Left ventricle myocardium superior (tissue), 1 donor: ENCODE data around the gene DNAH1. TPM values are rescaled to one million over a fixed set of nuclear protein-coding genes. Genes with fewer than 3 reads are reported as not detected.

Source experiments
- ATAC-seq: fragments of 200-7000 bp; cut with Tn5 transposase; one replicate; pipeline ENCODE4 v1.9.1; 2020; ENCODE audit warnings: mild to moderate bottlenecking, moderate library complexity
- DNase-seq: peaks from one replicate; pipeline ENCODE4 v3.0.0-alpha.2; 2020
- intact Hi-C: fragments of 100-400 bp; cut with micrococcal nuclease; formaldehyde crosslinking; loops from one replicate; pipeline ENCODE4 v1.11.0; 2022
- total RNA-seq: library from RNA; stranded (reverse); fragmentation: NEBNext Ultra II Directional; extraction: Animal tissue kit (Norgen Biotek cat#: 25700); gene quantifications from one replicate; pipeline ENCODE4 v1.2.1, GENCODE V29; 2021
- donor health status: DM: no; HTN: yes; CAD: no; lungs with severe emphysema.

DNAH1 gene
- total RNA-seq, 1 donor from 2014 or later: 2.3 TPM

DNA sequence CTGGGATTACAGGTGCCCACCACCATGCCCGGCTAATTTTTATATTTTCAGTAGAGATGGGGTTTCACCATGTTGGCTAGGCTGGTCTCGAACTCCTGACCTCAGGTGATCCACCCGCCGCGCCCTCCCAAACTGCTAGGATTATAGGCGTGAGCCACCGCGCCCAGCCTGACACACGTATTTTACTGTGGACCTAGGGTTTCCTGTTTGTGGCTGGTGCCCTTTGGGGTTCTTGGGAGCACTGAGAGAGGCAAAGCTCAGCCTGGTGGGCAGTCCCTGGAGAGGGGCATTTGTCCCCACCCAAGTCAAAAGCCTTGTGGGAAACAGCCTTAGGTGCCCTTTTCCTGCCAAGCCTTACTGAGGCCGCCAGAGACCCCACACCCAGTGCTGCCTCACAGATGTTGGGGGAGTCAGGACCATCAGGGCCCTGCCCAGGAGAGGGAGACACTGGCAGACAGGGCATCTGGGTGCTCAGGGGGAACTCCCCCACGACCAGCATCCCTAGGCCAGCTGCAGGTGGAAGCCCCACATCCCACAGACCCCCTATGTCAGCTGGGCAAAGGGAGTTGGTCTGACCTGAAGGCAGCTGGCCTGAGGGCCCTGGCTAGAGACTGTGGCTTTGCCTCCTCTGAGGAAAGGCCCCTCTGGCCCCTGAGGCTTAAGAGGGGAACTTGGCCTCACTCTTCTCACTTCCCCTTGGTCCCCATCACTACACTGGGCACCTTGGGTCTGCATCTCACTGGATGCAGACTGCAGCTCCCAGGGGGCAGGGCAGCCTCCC lies 35.1 kb downstream of the DNAH1 start:
- ATAC-seq (no peak), DNase-seq (peak; percentile 13)
- intact Hi-C loops: no loop called here

DNA sequence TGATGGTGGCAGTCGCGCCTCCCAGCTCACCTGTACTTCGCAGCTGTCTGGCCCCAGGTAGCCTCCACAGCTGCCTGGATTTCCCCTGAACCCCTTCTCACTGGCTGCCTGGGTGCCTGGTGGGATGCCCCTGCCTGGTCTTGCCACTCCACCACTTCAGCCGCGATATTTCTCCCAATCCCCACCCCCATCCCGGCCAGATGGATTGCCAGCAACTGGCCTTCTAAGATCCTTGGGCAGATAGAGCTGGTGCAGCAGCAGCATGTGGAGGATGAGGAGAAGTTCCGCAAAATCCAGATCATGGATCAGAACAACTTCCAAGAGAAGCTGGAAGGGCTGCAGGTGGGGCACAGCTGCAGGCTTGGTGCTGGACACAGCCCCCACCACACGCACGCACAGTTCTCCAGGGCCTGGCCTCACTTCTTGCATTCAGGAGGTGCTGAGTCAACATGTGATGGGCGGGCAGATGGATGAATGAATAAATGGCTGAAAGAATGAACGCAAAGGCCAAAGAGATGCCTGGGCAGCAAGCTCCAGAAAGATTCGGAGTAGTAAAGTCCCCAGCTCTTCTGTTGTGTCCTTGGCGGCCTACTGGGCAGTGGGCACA lies 35.7 kb downstream of the DNAH1 start:
- peak; percentile 10 for DNase-seq
- intact Hi-C loops: no loop called here
- no peak for ATAC-seq

DNA sequence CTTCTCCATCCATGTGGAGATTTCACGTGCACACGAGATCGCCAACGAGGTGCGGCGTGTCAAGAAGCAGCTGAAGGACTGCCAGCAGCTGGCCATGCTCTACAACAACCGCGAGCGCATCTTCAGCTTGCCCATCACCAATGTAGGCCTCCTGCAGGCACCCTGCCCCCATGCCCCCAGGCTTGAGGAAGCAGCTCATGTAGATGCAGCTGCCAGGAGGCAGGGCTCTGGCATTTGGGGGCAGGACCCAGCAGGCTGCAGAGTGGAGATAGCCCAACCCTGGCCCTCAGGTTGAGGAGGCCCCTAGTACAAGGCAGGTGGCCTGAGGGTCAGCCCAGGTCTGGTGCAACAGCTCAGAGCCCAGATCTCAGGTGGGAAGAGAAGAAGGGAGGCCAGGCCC lies 36.4 kb downstream of the DNAH1 start:
- ATAC-seq (no peak), DNase-seq (peak; percentile 20)
- intact Hi-C loops: no loop called here

DNA sequence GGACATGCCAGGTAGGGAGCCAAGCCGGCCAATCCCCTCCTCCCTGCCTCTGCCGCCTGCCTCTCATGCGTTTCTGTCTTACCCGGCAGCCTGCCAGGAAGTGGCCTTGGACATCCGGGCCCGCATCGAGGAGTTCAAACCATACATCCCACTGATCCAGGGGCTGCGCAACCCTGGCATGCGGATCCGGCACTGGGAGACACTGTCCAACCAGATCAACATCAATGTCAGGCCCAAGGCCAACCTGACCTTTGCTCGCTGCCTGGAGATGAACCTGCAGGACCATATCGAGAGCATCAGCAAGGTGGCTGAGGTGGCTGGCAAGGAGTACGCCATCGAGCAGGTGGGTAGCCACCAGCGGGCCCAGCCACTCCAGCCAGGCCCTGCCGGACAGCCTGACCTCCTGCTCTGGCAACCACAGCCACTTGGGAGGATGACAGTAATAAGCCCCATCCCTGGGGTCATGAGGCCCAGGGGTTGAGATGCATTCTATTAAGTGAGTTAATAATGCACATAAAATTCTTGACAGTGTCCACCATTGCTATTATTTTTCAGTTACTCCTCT lies 37.3 kb downstream of the DNAH1 start:
- peak; percentile 26 for DNase-seq

DNA sequence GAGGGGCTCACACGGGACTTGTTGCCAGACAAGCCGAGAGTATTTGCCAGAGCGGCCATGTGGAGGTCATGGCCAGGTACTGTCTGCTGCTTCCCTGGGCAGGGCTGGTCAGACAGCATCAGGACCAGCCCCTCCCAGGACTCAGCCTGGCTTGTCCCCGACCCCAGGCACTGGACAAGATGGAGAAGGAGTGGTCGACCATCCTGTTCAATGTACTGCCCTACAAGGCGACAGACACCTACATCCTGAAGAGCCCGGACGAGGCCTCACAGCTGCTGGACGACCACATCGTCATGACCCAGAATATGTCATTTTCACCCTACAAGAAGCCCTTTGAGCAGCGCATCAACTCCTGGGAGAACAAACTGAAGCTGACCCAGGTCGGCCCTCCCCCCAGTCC lies 38.6 kb downstream of the DNAH1 start:
- DNase-seq (peak; percentile 7), ATAC-seq (no peak)
- intact Hi-C loops: no loop called here

More for the DNA sequence above, 37.3 kb downstream of the DNAH1 start:
- ATAC-seq: no peak
- intact Hi-C loops: no loop called here

DNA sequence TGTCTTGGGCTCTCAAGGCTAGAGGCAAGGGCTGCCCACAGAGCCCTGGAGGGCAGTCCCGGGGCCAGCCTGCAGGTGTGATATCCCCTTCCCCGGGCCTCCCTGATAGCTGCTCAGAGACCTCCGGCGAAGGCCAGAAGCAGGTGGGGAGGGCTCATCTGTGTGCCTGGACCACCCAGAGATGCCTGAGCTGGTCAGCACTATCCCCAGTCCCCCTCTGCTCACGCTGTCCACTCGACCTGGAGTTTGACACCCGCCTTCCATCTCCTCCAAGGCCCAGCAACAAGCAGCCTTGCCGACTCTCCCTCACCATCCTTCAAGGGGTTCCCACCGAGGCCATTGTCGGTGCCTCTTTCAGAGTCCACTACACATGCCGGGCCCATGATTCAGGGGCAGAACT lies 39.4 kb downstream of the DNAH1 start:
- DNase-seq (peak; percentile 13), ATAC-seq (no peak)
- intact Hi-C loops: no loop called here

DNA sequence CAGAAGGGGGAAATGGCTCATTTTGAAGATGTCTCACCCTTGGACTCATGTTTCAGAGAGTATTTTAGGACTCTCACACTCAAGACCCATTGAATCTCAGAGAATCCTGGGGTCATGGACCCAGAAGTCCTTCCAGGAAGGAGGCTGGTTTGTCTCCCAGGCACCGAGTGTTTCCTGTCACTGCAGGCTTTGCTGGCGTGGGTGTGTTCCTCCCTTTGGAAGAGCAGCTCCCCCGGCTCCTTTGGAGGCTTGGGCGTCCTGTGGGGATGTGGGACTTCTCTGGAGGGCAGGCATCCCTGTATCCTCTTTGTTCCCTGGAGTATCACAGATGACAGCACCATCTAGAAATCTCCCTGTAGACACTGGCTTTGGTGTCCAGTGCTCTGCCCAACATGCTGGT lies 40.0 kb downstream of the DNAH1 start:
- no peak for DNase-seq
- no peak for ATAC-seq
- intact Hi-C loops: no loop called here

DNA sequence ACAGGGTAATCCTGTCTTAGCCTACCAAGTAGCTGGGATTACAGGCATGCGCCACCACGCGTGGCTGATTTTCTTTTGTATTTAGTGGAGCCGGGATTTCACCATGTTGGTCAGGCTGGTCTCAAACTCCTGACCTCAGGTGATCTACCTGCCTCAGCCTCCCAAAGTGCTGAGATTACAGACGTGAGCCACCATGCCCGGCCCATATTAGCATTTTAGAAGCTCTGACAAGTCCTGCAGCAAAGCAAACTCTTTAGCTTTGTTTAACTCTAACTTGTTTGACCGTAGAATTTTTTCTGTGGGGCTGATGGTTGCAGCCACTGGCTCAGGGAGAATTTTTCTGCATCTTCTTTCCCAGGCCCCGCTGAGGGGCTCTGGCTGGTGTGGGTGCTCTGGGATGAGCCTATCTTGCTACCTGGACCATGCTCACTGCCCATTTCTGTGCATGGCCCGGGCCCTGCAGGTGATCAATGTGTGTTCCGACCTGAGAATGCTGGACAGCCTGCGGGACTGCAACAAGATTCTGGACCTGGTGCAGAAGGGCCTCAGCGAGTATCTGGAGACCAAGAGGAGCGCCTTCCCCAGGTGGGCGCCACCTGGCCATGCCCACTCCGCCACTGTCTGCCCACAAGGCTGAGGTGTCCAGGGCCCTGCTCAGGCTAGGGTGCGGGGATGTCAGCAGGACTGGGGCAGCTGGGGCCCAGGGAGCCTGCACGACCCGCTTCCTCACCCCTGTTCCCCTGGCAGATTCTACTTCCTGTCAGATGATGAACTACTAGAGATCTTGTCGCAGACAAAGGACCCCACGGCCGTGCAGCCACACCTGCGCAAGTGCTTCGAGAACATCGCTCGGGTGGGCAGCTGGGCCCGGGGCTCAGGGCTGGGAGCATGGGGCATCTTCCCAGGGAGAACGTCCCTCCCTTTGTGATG lies 41.3 kb downstream of the DNAH1 start:
- intact Hi-C loops: no loop called here
- ATAC-seq (no peak), DNase-seq (peak; percentile 18)

DNA sequence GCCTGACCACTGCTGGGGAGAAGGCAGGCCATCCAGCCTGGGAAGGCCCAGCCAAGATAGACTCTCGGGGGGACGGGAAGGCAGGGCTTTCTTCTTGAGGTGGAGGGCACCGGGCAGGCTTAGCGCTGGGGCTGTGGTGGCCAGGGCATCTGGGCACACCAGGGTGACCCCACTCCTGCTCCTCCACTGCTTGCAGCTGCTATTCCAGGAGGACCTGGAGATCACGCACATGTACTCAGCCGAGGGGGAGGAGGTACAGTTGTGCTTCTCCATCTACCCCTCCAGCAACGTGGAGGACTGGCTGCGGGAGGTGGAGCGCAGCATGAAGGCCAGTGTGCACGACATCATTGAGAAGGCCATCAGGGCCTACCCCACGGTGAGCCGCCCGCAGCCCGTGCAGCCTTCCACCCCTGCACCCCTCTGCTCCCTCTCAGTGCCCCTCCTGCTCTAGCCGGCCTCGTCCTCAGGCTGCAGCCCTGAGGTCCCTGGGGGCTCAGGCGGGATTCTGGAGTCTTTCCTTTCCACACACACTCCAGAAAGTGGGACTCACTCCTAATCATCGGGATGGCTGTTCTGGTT lies 42.3 kb downstream of the DNAH1 start:
- intact Hi-C loops: no loop called here
- DNase-seq (peak; percentile 15), ATAC-seq (no peak)

DNA sequence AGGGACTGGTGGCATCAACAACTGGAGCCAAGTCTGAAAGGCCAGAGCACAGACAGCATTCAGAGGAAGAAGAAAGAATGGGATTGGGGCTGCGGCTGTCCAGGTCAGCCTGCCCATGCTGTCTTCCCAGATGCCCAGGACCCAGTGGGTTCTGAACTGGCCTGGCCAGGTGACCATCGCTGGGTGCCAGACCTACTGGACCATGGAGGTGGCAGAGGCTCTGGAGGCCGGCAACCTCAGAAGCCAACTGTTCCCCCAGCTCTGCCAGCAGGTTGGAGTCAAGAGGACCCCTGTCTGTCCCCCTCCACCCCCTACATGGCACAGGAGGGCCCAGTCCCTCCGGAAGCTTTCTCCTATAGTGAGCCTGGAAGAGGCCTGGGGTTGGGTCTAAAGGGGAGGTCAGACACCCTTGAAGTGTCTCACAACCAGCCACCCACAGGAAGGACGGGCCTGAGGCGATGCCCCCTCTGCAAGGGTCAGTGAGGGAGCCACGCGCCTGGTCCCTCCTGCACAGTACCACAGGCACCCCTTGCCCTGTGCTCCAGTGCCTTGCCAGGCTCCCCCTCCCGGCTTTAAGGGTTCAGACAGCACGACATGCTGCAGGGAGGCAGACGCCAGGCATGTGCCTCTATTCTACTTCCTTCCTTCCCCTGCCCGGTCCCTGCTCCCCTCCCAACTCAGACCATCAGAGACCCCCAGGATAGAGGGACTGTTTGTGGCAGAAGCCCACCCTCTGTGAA lies 43.2 kb downstream of the DNAH1 start:
- intact Hi-C loops: no loop called here
- ATAC-seq: no peak
- DNase-seq: peak; percentile 11

DNA sequence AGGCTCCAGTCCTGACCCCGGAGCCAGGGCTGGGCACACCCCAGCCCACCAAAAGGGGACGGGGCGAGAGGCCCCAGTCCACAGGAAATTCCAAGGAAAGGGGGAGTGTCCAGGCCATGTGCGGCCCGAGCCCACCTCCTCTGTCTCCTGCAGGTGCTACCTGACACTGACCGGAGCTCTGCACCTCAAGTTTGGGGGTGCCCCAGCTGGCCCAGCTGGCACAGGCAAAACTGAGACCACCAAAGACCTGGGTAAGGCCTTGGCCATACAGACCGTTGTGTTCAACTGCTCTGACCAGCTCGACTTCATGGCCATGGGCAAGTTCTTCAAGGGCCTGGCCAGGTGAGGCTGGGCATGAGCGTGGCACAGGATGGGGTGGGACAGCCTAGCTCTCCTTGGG lies 44.9 kb downstream of the DNAH1 start:
- DNase-seq (no peak), ATAC-seq (no peak)
- intact Hi-C loops: no loop called here

DNA sequence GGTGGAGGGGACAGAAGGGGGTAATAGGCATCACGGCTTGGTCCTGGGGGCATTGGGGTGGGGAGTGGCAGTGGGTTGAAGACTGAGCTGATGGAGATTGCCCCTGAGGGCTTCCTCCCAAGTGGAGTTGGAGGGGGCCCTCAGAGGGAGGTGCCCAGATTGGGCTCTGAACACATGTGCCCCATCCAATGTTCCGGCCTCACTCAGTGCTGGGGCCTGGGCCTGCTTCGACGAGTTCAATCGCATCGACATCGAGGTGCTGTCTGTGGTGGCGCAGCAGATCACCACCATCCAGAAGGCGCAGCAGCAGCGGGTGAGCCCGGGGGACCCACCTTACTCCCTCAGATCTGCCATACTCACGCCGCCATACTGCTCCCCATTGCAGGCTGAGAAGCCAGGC lies 45.3 kb downstream of the DNAH1 start:
- no peak for ATAC-seq
- intact Hi-C loops: no loop called here
- DNase-seq: no peak

DNA sequence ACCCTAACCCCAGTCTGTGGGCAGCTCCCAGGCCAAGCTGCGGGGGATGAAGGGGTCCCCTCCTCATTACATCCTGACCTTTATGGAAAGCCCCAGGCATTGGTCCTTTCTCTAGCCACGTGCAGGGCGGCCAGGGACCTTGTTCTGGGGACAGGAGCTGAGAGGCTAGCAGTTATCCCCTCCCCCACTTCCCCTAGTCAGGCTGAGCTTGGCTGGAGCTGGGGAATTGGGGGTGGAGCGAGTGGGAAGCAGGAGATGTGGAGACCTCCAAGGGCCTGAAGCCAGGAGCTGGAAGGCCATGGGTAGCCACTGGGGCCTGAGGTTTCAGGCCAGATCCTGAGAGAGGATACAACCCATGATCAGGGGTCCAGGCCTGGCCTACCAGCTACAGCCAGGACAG lies 45.8 kb downstream of the DNAH1 start:
- no peak for DNase-seq
- no peak for ATAC-seq
- intact Hi-C loops: no loop called here

DNA sequence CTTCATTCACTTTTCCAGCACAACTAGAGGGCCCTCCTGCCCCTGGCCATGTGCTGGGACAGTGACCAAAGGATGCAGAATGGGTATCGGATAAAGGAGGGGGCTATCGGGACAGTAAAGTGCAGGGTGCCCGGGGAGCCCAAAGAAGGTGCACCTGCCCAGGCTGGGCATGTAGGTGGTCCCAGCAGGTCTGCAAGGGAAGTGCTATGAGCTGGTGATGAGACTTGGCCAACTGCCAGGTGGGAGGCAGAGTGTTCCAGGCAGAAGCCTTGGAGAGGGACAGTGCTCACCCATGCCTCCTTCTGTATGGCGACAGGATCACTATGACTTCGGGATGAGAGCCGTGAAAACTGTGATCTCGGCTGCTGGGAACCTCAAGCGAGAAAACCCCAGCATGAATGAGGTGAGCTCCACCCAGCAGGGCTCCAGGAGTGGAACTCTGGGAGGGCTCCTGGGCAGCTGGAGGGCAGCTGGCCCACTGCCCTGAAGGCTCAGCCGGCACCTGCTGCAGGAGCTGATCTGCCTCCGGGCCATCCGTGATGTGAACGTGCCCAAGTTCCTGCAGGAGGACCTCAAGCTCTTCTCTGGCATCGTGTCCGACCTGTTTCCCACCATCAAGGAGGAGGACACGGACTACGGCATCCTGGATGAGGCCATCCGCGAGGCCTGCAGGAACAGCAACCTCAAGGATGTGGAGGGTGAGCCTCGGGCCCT lies 48.4 kb downstream of the DNAH1 start:
- no peak for ATAC-seq
- DNase-seq: no peak
- intact Hi-C loops: no loop called here

DNA sequence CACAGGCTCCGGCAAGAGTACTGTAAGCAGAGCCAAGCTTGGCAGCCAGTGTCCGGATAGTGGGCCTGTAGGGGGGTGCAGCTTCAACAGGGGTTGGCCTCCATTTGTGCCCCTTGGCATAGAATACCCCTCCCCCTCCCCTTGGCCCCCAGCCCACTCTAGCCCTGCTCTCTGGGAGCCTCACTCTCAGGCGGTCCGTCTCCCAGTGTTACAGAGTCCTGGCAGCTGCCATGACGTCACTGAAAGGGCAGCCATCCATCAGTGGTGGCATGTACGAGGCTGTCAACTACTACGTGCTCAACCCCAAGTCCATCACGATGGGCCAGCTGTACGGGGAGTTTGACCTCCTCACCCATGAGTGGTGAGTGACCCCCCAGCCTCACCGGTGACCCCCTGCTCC lies 50.4 kb downstream of the DNAH1 start:
- ATAC-seq (no peak), DNase-seq (no peak)
- intact Hi-C loops: no loop called here

DNA sequence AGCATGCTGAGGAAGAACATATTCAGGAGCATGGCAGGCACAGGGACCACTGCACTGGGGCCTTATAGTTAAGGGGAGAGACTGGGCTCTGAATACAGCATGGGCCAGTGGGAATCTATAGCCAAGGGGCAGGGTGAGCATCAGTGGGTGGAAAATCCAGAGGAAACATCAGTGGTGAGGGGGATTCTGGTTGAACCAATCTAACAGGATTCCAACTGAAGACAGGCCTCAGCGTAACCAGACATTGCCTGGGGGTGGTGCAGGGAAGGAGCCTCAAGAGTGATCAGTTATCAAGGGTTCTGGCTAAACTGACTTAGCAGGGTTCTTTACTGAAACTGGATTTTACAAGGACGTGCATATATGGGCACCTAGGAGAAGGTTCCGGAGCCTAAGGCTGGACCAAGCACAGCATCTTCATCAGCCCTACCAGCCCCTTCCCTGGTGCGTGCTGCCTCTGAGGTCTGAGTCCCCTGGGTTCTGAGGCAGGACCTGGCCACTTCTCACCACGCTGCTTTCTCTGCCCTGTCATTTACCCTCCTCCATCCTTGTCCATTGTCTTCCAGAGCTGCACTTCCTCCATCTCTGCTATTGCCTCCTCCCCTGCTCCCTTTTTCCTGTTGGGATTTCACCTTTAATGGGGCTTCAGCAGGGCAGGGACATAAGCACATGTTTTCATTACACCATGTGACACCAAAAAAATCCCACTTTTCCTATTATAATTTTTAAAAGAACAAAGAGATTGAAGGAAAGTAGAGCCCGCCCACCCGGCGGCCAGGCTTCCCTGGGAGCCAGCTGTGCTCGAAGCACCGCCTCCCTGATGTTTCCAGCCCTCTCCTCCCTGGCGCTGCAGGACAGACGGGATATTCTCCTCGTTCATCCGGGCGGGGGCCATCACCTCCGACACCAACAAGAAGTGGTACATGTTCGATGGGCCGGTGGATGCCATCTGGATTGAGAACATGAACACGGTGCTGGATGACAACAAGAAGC lies 52.1 kb downstream of the DNAH1 start:
- ATAC-seq: no peak
- DNase-seq: no peak
- intact Hi-C loops: no loop called here

DNA sequence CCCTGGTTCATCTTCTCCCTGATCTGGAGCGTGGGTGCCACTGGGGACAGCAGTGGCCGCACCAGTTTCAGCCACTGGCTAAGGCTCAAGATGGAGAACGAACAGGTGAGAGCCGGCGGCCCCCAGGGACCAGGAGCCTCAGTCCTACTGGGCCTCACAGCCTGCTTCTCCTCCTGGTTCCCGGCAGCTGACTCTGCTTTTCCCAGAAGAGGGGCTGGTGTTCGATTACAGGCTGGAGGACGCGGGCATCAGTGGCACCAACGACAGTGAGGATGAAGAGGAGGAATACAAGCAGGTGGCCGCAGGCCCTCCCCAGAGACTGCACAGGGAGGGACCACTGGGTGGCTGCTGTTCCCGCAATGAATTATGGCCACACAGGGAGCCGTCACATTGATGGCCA lies 54.4 kb downstream of the DNAH1 start:
- intact Hi-C loops: no loop called here
- no peak for DNase-seq
- ATAC-seq: no peak
